ENCODE data around the gene C12orf50.

Gene C12orf50

GRCh38 chr12:88026196-88026595 lies 3.0 kb downstream of the C12orf50 start:
- no peaks in the 10 kb centered on the region for H3K27me3 ChIP-seq (ENCODE audit: insufficient read depth, insufficient read length)

GRCh38 chr12:88017964-88018363 lies 11.2 kb downstream of the C12orf50 start:
- no peaks in the 10 kb centered on the region for H3K36me3 ChIP-seq (ENCODE audit: insufficient read depth, insufficient read length, low read length)
- H3K4me3 ChIP-seq (ENCODE audit: insufficient read length, low read depth) = no peak overlapping the region
- peaks cover 22% of the 10 kb centered on the region; the same call in 1 of the 2 replicates for H3K9me3 ChIP-seq (ENCODE audit: insufficient read depth, low read length)
- no peaks in the 10 kb centered on the region for H3K27me3 ChIP-seq (ENCODE audit: insufficient read depth, insufficient read length)
- no peak for TF ChIP-seq ZNF274 (IDR thresholded peaks at IDR 0.05; ENCODE audit: low read depth, low read length)
- no peaks in the 10 kb centered on the region for H3K4me1 ChIP-seq (ENCODE audit: insufficient read depth, insufficient read length)
- H3K9ac ChIP-seq (ENCODE audit: insufficient read length, low read depth) = no peak overlapping the region
- DNase-seq (ENCODE audit: low read depth, low spot score) = no peak

More at GRCh38 chr12:88026196-88026595, 3.0 kb downstream of the C12orf50 start:
- Histone ChIP-seq H3K4me3 (ENCODE audit: insufficient read length, low read depth) (no peak overlapping the region), H3K9ac (ENCODE audit: insufficient read length, low read depth) (no peak overlapping the region), H3K9me3 (ENCODE audit: insufficient read depth, low read length) (peaks cover 5% of the 10 kb centered on the region; the same call in 1 of the 2 replicates), H3K4me1 (ENCODE audit: insufficient read depth, insufficient read length) (no peaks in the 10 kb centered on the region), H3K36me3 (ENCODE audit: insufficient read depth, insufficient read length, low read length) (no peaks in the 10 kb centered on the region)
- DNase-seq (ENCODE audit: low read depth, low spot score) = no peak
- TF ChIP-seq YY1 (IDR thresholded peaks at IDR 0.05; ENCODE audit: insufficient read depth, insufficient read length) (no peak), ZNF274 (IDR thresholded peaks at IDR 0.05; ENCODE audit: low read depth, low read length) (no peak), SUZ12 (IDR thresholded peaks at IDR 0.05; ENCODE audit: extremely low read depth, insufficient read depth, insufficient read length) (no peak)

GRCh38 chr12:88015825-88016224 lies 13.4 kb downstream of the C12orf50 start:
- H3K27me3 ChIP-seq (ENCODE audit: insufficient read depth, insufficient read length) = no peaks in the 10 kb centered on the region
- DNase-seq (ENCODE audit: low read depth, low spot score) = no peak
- no peak overlapping the region for H3K9ac ChIP-seq (ENCODE audit: insufficient read length, low read depth)
- no peak overlapping the region for H3K4me3 ChIP-seq (ENCODE audit: insufficient read length, low read depth)
- H3K36me3 ChIP-seq (ENCODE audit: insufficient read depth, insufficient read length, low read length) = no peaks in the 10 kb centered on the region
- no peaks in the 10 kb centered on the region for H3K4me1 ChIP-seq (ENCODE audit: insufficient read depth, insufficient read length)
- TF ChIP-seq YY1 (IDR thresholded peaks at IDR 0.05; ENCODE audit: insufficient read depth, insufficient read length) (no peak), ZNF274 (IDR thresholded peaks at IDR 0.05; ENCODE audit: low read depth, low read length) (no peak), SUZ12 (IDR thresholded peaks at IDR 0.05; ENCODE audit: extremely low read depth, insufficient read depth, insufficient read length) (no peak)
- peaks cover 22% of the 10 kb centered on the region; the same call in 1 of the 2 replicates for H3K9me3 ChIP-seq (ENCODE audit: insufficient read depth, low read length)

- H3K4me3 ChIP-seq (ENCODE audit: insufficient read length, low read depth) = no peak overlapping the region
- TF ChIP-seq SUZ12 (IDR thresholded peaks at IDR 0.05; ENCODE audit: extremely low read depth, insufficient read depth, insufficient read length) = no peak
- TF ChIP-seq YY1 (IDR thresholded peaks at IDR 0.05; ENCODE audit: insufficient read depth, insufficient read length) = no peak
- no peak for TF ChIP-seq ZNF274 (IDR thresholded peaks at IDR 0.05; ENCODE audit: low read depth, low read length)
- H3K9ac ChIP-seq (ENCODE audit: insufficient read length, low read depth) = no peak overlapping the region
- no peaks in the 10 kb centered on the region for H3K27me3 ChIP-seq (ENCODE audit: insufficient read depth, insufficient read length)
- no peaks in the 10 kb centered on the region for H3K36me3 ChIP-seq (ENCODE audit: insufficient read depth, insufficient read length, low read length)
- DNase-seq (ENCODE audit: low read depth, low spot score) = no peak
- H3K9me3 ChIP-seq (ENCODE audit: insufficient read depth, low read length) = peaks cover 2% of the 10 kb centered on the region; the same call in 1 of the 2 replicates
- H3K4me1 ChIP-seq (ENCODE audit: insufficient read depth, insufficient read length) = no peaks in the 10 kb centered on the region
These were observed 17.4 kb downstream of the C12orf50 start for GRCh38 chr12:88011755-88012154.

GRCh38 chr12:88006351-88006750 lies 22.9 kb downstream of the C12orf50 start:
- TF ChIP-seq YY1 (IDR thresholded peaks at IDR 0.05; ENCODE audit: insufficient read depth, insufficient read length) = no peak
- TF ChIP-seq SUZ12 (IDR thresholded peaks at IDR 0.05; ENCODE audit: extremely low read depth, insufficient read depth, insufficient read length) = no peak
- TF ChIP-seq ZNF274 (IDR thresholded peaks at IDR 0.05; ENCODE audit: low read depth, low read length) = no peak
- no peaks in the 10 kb centered on the region for H3K36me3 ChIP-seq (ENCODE audit: insufficient read depth, insufficient read length, low read length)
- no peaks in the 10 kb centered on the region for H3K27me3 ChIP-seq (ENCODE audit: insufficient read depth, insufficient read length)
- H3K4me3 ChIP-seq (ENCODE audit: insufficient read length, low read depth) = no peak overlapping the region
- no peak for DNase-seq (ENCODE audit: low read depth, low spot score)
- H3K9me3 ChIP-seq (ENCODE audit: insufficient read depth, low read length) = peaks cover 5% of the 10 kb centered on the region; the same call in 1 of the 2 replicates
- H3K9ac ChIP-seq (ENCODE audit: insufficient read length, low read depth) = no peak overlapping the region
- no peaks in the 10 kb centered on the region for H3K4me1 ChIP-seq (ENCODE audit: insufficient read depth, insufficient read length)

- TF ChIP-seq YY1 (IDR thresholded peaks at IDR 0.05; ENCODE audit: insufficient read depth, insufficient read length) (no peak), SUZ12 (IDR thresholded peaks at IDR 0.05; ENCODE audit: extremely low read depth, insufficient read depth, insufficient read length) (no peak), ZNF274 (IDR thresholded peaks at IDR 0.05; ENCODE audit: low read depth, low read length) (no peak)
- Histone ChIP-seq H3K9me3 (ENCODE audit: insufficient read depth, low read length) (peaks cover 5% of the 10 kb centered on the region; the same call in 1 of the 2 replicates), H3K4me3 (ENCODE audit: insufficient read length, low read depth) (no peak overlapping the region), H3K9ac (ENCODE audit: insufficient read length, low read depth) (no peak overlapping the region), H3K27me3 (ENCODE audit: insufficient read depth, insufficient read length) (no peaks in the 10 kb centered on the region), H3K36me3 (ENCODE audit: insufficient read depth, insufficient read length, low read length) (no peaks in the 10 kb centered on the region), H3K4me1 (ENCODE audit: insufficient read depth, insufficient read length) (no peaks in the 10 kb centered on the region)
- no peak for DNase-seq (ENCODE audit: low read depth, low spot score)
These were observed 27.9 kb downstream of the C12orf50 start for GRCh38 chr12:88001327-88001726.

GRCh38 chr12:87995581-87996178 lies 33.5 kb downstream of the C12orf50 start:
- DNase-seq (ENCODE audit: low read depth, low spot score) = peak; percentile 73
- no peaks in the 10 kb centered on the region for H3K9me3 ChIP-seq (ENCODE audit: insufficient read depth, low read length)

More at GRCh38 chr12:87995581-87996178, 33.5 kb downstream of the C12orf50 start:
- H3K4me3 ChIP-seq (ENCODE audit: insufficient read length, low read depth) = no peak overlapping the region
- no peaks in the 10 kb centered on the region for H3K36me3 ChIP-seq (ENCODE audit: insufficient read depth, insufficient read length, low read length)
- H3K27me3 ChIP-seq (ENCODE audit: insufficient read depth, insufficient read length) = no peaks in the 10 kb centered on the region
- no peaks in the 10 kb centered on the region for H3K4me1 ChIP-seq (ENCODE audit: insufficient read depth, insufficient read length)
- H3K9ac ChIP-seq (ENCODE audit: insufficient read length, low read depth) = no peak overlapping the region
- no peak for TF ChIP-seq YY1 (IDR thresholded peaks at IDR 0.05; ENCODE audit: insufficient read depth, insufficient read length)
- no peak for TF ChIP-seq ZNF274 (IDR thresholded peaks at IDR 0.05; ENCODE audit: low read depth, low read length)
